HEK293 (cell line): ENCODE data around the gene MAP3K5.
A peak's percentile ranks its signal among the peaks of the same experiment; 100 is the strongest.

Experiments
- GLI2 ChIP-seq: fragments of 450-650 bp; formaldehyde crosslinking; IDR thresholded peaks from 2 replicates; pipeline ENCODE4; 2017; ENCODE audit warnings: missing biosample characterization, missing genetic modification characterization, low read depth, borderline replicate concordance
- HOXC10 ChIP-seq: sonication (generic); formaldehyde crosslinking; IDR thresholded peaks from 2 replicates; pipeline ENCODE4 v1.8.1; 2023; ENCODE audit warnings: mild to moderate bottlenecking, missing genetic modification reagents
- TRIM28 ChIP-seq: IDR thresholded peaks from 2 replicates; pipeline ENCODE4 v1.6.1; 2011; ENCODE audit warnings: low read length, control low read depth, borderline replicate concordance
- ZNF140 ChIP-seq: fragments of 450-650 bp; formaldehyde crosslinking; IDR thresholded peaks from 2 replicates; pipeline ENCODE4 v1.5.1; 2016; ENCODE audit warnings: missing biosample characterization, missing genetic modification characterization
- ZNF157 ChIP-seq: fragments of 450-650 bp; formaldehyde crosslinking; IDR thresholded peaks from 2 replicates; pipeline ENCODE4 v1.5.1; 2016; ENCODE audit warnings: missing biosample characterization, missing genetic modification characterization
- ZNF16 ChIP-seq: fragments of 450-650 bp; formaldehyde crosslinking; IDR thresholded peaks from 2 replicates; pipeline ENCODE4 v1.5.1; 2016; ENCODE audit warnings: low read depth, missing biosample characterization, missing genetic modification characterization
- ZNF175 ChIP-seq: fragments of 450-650 bp; formaldehyde crosslinking; IDR thresholded peaks from 2 replicates; pipeline ENCODE4 v1.5.1; 2016; ENCODE audit warnings: missing biosample characterization, missing genetic modification characterization
- ZNF2 ChIP-seq: fragments of 450-650 bp; formaldehyde crosslinking; IDR thresholded peaks from 2 replicates; pipeline ENCODE4 v1.5.1; 2016; ENCODE audit warnings: missing biosample characterization, missing genetic modification characterization
- ZNF223 ChIP-seq: fragments of 450-650 bp; formaldehyde crosslinking; IDR thresholded peaks from 2 replicates; pipeline ENCODE4 v1.5.1; 2016; ENCODE audit warnings: missing biosample characterization, missing genetic modification characterization
- ZNF335 ChIP-seq: fragments of 450-650 bp; formaldehyde crosslinking; conservative IDR thresholded peaks from 2 replicates; pipeline ENCODE4 v1.5.1; 2016; ENCODE audit warnings: missing biosample characterization, missing genetic modification characterization
- ZNF433 ChIP-seq: fragments of 450-650 bp; formaldehyde crosslinking; IDR thresholded peaks from 2 replicates; pipeline ENCODE4 v1.5.1; 2016; ENCODE audit warnings: missing biosample characterization, missing genetic modification characterization, low read depth
- ZNF473 ChIP-seq: fragments of 450-650 bp; formaldehyde crosslinking; IDR thresholded peaks from 2 replicates; pipeline ENCODE4 v1.5.1; 2017; ENCODE audit warnings: missing biosample characterization, missing genetic modification characterization
- ZNF501 ChIP-seq: fragments of 450-650 bp; formaldehyde crosslinking; IDR thresholded peaks from 2 replicates; pipeline ENCODE4 v1.5.1; 2016; ENCODE audit warnings: missing biosample characterization, missing genetic modification characterization
- ZNF510 ChIP-seq: fragments of 450-650 bp; formaldehyde crosslinking; IDR thresholded peaks from 2 replicates; pipeline ENCODE4 v1.5.1; 2018; ENCODE audit warnings: mild to moderate bottlenecking, missing genetic modification characterization, missing biosample characterization; ENCODE audit not compliant: insufficient replicate concordance
- ZNF629 ChIP-seq: fragments of 450-650 bp; formaldehyde crosslinking; IDR thresholded peaks from 2 replicates; pipeline ENCODE4 v1.5.1; 2017; ENCODE audit warnings: missing biosample characterization, missing genetic modification characterization
- ZNF747 ChIP-seq: fragments of 450-650 bp; formaldehyde crosslinking; IDR thresholded peaks from 2 replicates; pipeline ENCODE4 v1.5.1; 2016; ENCODE audit warnings: missing biosample characterization, missing genetic modification characterization
- TF ChIP-seq, protein P1 (sequence below): fragments of 450-650 bp; IDR thresholded peaks from 2 replicates; pipeline ENCODE4 v1.5.1; 2018; ENCODE audit warnings: missing biosample characterization, missing genetic modification characterization
- TF ChIP-seq, protein P2 (sequence below): fragments of 450-650 bp; formaldehyde crosslinking; IDR thresholded peaks from 2 replicates; pipeline ENCODE4 v1.5.1; 2016; ENCODE audit warnings: missing biosample characterization, missing genetic modification characterization
- TF ChIP-seq, protein P3 (sequence below): fragments of 450-650 bp; formaldehyde crosslinking; IDR thresholded peaks from 2 replicates; pipeline ENCODE4 v1.5.1; 2016; ENCODE audit warnings: missing biosample characterization, missing genetic modification characterization
- TF ChIP-seq, protein P4 (sequence below): fragments of 450-650 bp; formaldehyde crosslinking; IDR thresholded peaks from 2 replicates; pipeline ENCODE4 v1.5.1; 2016; ENCODE audit warnings: missing biosample characterization, missing genetic modification characterization, low read depth
- TF ChIP-seq, protein P5 (sequence below): fragments of 450-650 bp; formaldehyde crosslinking; IDR thresholded peaks from 2 replicates; pipeline ENCODE4 v1.5.1; 2016; ENCODE audit warnings: missing biosample characterization, missing genetic modification characterization
- TF ChIP-seq, protein P6 (sequence below): fragments of 450-650 bp; IDR thresholded peaks from 2 replicates; pipeline ENCODE4 v1.5.1; 2018; ENCODE audit warnings: missing biosample characterization, mild to moderate bottlenecking, missing genetic modification characterization
- TF ChIP-seq, protein P7 (sequence below): fragments of 450-650 bp; formaldehyde crosslinking; IDR thresholded peaks from 2 replicates; pipeline ENCODE4 v1.5.1; 2017; ENCODE audit warnings: missing biosample characterization, missing genetic modification characterization
- TF ChIP-seq, protein P8 (sequence below): fragments of 450-650 bp; formaldehyde crosslinking; IDR thresholded peaks from 2 replicates; pipeline ENCODE4 v1.5.1; 2016; ENCODE audit warnings: missing biosample characterization, missing genetic modification characterization

MAP3K5 gene

DNA sequence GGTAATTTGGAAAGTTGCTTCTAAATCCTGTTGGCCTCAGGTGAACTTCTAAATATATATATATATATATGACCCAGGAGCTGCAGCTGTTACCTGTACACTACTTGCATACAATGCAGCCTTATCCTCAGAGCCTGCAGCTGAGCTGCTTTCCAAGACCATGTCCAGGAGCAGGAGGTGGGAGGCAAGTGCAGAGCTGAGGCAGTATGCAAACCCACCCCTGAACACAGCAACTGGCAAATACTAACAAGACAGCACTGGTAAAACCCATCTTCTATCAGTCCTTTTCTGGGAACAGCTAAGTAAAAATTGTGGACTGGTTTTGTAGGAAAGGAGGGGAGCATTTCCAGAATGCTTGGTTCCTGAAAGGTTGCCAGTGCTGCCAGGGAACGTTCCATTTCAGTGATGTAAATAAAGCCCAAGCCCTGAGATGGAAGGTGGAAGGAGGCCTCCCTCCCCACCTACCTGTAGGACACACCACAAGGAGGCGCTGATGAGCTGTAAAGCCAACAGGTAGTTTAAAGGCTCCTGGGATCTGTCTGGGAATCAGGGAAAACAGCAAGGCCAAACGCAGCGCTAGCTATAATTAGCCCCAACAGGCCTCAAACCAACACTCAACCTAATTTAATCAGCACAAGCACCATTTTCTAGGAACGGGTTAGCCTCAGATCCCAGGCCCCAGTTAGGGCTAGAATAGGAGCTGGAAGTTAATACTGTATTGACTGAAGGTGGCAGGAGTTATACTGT lies 148.3 kb downstream of the MAP3K5 start (continued):
- no peak for TF ChIP-seq ZNF510
- no peak for TF ChIP-seq ZNF433 (tag by site-specific recombination)
- TF ChIP-seq ZNF335 (tag by site-specific recombination) = no peak
- no peak for TF ChIP-seq GLI2 (tag by site-specific recombination)
- peak; percentile 76; the same call in 1 of the 2 replicates for TF ChIP-seq ZNF2 (tag by site-specific recombination)
- TF ChIP-seq, protein P1, sequence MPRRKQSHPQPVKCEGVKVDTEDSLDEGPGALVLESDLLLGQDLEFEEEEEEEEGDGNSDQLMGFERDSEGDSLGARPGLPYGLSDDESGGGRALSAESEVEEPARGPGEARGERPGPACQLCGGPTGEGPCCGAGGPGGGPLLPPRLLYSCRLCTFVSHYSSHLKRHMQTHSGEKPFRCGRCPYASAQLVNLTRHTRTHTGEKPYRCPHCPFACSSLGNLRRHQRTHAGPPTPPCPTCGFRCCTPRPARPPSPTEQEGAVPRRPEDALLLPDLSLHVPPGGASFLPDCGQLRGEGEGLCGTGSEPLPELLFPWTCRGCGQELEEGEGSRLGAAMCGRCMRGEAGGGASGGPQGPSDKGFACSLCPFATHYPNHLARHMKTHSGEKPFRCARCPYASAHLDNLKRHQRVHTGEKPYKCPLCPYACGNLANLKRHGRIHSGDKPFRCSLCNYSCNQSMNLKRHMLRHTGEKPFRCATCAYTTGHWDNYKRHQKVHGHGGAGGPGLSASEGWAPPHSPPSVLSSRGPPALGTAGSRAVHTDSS (tag by site-specific recombination) = no peak; the same call in 1 of the 2 replicates
- no peak for TF ChIP-seq ZNF140 (tag by site-specific recombination)
- TF ChIP-seq, protein P2, sequence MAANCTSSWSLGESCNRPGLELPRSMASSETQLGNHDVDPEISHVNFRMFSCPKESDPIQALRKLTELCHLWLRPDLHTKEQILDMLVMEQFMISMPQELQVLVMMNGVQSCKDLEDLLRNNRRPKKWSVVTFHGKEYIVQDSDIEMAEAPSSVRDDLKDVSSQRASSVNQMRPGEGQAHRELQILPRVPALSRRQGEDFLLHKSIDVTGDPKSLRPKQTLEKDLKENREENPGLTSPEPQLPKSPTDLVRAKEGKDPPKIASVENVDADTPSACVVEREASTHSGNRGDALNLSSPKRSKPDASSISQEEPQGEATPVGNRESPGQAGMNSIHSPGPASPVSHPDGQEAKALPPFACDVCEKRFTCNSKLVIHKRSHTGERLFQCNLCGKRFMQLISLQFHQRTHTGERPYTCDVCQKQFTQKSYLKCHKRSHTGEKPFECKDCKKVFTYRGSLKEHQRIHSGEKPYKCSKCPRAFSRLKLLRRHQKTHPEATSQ (tag by site-specific recombination) = no peak
- TF ChIP-seq, protein P3, sequence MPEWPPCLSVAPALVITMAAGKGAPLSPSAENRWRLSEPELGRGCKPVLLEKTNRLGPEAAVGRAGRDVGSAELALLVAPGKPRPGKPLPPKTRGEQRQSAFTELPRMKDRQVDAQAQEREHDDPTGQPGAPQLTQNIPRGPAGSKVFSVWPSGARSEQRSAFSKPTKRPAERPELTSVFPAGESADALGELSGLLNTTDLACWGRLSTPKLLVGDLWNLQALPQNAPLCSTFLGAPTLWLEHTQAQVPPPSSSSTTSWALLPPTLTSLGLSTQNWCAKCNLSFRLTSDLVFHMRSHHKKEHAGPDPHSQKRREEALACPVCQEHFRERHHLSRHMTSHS (tag by site-specific recombination) = no peak
- TF ChIP-seq, protein P4, sequence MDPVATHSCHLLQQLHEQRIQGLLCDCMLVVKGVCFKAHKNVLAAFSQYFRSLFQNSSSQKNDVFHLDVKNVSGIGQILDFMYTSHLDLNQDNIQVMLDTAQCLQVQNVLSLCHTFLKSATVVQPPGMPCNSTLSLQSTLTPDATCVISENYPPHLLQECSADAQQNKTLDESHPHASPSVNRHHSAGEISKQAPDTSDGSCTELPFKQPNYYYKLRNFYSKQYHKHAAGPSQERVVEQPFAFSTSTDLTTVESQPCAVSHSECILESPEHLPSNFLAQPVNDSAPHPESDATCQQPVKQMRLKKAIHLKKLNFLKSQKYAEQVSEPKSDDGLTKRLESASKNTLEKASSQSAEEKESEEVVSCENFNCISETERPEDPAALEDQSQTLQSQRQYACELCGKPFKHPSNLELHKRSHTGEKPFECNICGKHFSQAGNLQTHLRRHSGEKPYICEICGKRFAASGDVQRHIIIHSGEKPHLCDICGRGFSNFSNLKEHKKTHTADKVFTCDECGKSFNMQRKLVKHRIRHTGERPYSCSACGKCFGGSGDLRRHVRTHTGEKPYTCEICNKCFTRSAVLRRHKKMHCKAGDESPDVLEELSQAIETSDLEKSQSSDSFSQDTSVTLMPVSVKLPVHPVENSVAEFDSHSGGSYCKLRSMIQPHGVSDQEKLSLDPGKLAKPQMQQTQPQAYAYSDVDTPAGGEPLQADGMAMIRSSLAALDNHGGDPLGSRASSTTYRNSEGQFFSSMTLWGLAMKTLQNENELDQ (tag by site-specific recombination) = no peak
- TF ChIP-seq, protein P5, sequence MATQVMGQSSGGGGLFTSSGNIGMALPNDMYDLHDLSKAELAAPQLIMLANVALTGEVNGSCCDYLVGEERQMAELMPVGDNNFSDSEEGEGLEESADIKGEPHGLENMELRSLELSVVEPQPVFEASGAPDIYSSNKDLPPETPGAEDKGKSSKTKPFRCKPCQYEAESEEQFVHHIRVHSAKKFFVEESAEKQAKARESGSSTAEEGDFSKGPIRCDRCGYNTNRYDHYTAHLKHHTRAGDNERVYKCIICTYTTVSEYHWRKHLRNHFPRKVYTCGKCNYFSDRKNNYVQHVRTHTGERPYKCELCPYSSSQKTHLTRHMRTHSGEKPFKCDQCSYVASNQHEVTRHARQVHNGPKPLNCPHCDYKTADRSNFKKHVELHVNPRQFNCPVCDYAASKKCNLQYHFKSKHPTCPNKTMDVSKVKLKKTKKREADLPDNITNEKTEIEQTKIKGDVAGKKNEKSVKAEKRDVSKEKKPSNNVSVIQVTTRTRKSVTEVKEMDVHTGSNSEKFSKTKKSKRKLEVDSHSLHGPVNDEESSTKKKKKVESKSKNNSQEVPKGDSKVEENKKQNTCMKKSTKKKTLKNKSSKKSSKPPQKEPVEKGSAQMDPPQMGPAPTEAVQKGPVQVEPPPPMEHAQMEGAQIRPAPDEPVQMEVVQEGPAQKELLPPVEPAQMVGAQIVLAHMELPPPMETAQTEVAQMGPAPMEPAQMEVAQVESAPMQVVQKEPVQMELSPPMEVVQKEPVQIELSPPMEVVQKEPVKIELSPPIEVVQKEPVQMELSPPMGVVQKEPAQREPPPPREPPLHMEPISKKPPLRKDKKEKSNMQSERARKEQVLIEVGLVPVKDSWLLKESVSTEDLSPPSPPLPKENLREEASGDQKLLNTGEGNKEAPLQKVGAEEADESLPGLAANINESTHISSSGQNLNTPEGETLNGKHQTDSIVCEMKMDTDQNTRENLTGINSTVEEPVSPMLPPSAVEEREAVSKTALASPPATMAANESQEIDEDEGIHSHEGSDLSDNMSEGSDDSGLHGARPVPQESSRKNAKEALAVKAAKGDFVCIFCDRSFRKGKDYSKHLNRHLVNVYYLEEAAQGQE (tag by site-specific recombination) = no peak; the same call in 1 of the 2 replicates
- TF ChIP-seq ZNF473 (tag by site-specific recombination) = no peak
- TF ChIP-seq ZNF223 (tag by site-specific recombination) = no peak
- TF ChIP-seq, protein P6, sequence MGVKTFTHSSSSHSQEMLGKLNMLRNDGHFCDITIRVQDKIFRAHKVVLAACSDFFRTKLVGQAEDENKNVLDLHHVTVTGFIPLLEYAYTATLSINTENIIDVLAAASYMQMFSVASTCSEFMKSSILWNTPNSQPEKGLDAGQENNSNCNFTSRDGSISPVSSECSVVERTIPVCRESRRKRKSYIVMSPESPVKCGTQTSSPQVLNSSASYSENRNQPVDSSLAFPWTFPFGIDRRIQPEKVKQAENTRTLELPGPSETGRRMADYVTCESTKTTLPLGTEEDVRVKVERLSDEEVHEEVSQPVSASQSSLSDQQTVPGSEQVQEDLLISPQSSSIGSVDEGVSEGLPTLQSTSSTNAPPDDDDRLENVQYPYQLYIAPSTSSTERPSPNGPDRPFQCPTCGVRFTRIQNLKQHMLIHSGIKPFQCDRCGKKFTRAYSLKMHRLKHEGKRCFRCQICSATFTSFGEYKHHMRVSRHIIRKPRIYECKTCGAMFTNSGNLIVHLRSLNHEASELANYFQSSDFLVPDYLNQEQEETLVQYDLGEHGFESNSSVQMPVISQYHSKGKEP = peak; percentile 33; the same call in 1 of the 2 replicates
- TF ChIP-seq ZNF157 = no peak
- no peak for TF ChIP-seq ZNF16 (tag by site-specific recombination)
- TF ChIP-seq ZNF747 = no peak
- TF ChIP-seq ZNF501 = 0 out of 2 replicates have a peak, but pooled peaks have one; percentile 50
- TF ChIP-seq, protein P7, sequence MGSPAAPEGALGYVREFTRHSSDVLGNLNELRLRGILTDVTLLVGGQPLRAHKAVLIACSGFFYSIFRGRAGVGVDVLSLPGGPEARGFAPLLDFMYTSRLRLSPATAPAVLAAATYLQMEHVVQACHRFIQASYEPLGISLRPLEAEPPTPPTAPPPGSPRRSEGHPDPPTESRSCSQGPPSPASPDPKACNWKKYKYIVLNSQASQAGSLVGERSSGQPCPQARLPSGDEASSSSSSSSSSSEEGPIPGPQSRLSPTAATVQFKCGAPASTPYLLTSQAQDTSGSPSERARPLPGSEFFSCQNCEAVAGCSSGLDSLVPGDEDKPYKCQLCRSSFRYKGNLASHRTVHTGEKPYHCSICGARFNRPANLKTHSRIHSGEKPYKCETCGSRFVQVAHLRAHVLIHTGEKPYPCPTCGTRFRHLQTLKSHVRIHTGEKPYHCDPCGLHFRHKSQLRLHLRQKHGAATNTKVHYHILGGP (tag by site-specific recombination) = no peak
- TF ChIP-seq HOXC10 (CRISPR knock-in tag) = no peak
- TF ChIP-seq ZNF175 (tag by site-specific recombination) = no peak
- TF ChIP-seq, protein P8, sequence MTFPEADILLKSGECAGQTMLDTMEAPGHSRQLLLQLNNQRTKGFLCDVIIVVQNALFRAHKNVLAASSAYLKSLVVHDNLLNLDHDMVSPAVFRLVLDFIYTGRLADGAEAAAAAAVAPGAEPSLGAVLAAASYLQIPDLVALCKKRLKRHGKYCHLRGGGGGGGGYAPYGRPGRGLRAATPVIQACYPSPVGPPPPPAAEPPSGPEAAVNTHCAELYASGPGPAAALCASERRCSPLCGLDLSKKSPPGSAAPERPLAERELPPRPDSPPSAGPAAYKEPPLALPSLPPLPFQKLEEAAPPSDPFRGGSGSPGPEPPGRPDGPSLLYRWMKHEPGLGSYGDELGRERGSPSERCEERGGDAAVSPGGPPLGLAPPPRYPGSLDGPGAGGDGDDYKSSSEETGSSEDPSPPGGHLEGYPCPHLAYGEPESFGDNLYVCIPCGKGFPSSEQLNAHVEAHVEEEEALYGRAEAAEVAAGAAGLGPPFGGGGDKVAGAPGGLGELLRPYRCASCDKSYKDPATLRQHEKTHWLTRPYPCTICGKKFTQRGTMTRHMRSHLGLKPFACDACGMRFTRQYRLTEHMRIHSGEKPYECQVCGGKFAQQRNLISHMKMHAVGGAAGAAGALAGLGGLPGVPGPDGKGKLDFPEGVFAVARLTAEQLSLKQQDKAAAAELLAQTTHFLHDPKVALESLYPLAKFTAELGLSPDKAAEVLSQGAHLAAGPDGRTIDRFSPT (tag by site-specific recombination) = no peak
- TF ChIP-seq TRIM28 = peak; percentile 94
- no peak; the same call in 1 of the 2 replicates for TF ChIP-seq ZNF629 (tag by site-specific recombination)
